ENCODE measurements around the gene AGBL4. TPM values are rescaled to one million over a fixed set of nuclear protein-coding genes. Genes with fewer than 3 reads are reported as not detected.

Gene AGBL4
- total and polyA plus RNA-seq, 2 experiments from 2014 or later = not detected

DNA sequence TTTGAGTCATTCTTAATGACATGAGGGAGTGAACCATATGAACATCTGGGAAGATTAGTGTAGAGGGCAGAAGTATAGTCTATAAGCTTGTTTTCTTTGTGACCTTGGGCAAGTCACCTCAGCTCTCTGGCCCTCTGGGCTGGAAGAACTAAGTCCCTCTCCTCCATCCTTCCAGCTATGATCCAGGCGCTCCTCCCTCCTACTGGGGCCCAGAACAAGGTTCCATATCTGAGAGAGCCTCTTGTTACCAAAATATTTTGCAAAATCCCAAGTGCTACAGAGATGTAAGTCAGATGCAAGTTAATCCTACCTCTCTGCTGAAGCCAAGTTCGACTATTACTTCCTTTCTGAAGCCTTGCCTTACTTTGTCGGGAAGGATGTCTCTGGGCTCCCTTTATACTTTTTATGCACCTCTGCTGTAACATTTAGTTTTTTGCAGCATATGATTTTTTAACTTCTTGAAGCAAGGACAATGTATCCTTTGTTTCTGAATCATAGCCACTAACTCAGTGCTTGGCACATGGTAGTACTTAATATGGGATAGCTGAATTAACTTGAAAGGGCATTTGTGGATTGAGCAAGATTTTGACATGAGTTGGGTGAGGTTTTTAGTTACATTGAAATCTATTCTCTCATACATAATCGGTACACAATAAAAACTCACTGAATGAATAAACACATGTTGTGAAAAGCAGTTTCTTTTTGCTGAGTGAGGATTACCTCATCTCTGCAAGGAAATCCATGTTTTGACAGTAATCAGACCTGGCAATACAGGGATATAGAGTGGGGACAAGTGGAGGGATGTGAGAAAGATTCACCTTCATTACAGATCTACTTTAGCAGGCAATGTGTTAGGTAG lies 1192.4 kb downstream of the AGBL4 start:
- H3K4me1 ChIP-seq (ENCODE audit: low read depth) = no peaks in the 10 kb centered on the region
- no peaks in the 10 kb centered on the region for H3K9me3 ChIP-seq (ENCODE audit: low read depth)
- TF ChIP-seq, protein P1, sequence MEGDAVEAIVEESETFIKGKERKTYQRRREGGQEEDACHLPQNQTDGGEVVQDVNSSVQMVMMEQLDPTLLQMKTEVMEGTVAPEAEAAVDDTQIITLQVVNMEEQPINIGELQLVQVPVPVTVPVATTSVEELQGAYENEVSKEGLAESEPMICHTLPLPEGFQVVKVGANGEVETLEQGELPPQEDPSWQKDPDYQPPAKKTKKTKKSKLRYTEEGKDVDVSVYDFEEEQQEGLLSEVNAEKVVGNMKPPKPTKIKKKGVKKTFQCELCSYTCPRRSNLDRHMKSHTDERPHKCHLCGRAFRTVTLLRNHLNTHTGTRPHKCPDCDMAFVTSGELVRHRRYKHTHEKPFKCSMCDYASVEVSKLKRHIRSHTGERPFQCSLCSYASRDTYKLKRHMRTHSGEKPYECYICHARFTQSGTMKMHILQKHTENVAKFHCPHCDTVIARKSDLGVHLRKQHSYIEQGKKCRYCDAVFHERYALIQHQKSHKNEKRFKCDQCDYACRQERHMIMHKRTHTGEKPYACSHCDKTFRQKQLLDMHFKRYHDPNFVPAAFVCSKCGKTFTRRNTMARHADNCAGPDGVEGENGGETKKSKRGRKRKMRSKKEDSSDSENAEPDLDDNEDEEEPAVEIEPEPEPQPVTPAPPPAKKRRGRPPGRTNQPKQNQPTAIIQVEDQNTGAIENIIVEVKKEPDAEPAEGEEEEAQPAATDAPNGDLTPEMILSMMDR (IDR thresholded peaks at IDR 0.05; ENCODE audit: low read depth, low read length) = no peak
- no peak overlapping the region for H3K27ac ChIP-seq
- no peaks in the 10 kb centered on the region for H3K36me3 ChIP-seq
- H3K4me3 ChIP-seq = no peak overlapping the region
- no peak for DNase-seq (ENCODE audit: low read depth in 1 of 2, low spot score in 1 of 2)
- H3K27me3 ChIP-seq = peaks cover 7% of the 10 kb centered on the region

DNA sequence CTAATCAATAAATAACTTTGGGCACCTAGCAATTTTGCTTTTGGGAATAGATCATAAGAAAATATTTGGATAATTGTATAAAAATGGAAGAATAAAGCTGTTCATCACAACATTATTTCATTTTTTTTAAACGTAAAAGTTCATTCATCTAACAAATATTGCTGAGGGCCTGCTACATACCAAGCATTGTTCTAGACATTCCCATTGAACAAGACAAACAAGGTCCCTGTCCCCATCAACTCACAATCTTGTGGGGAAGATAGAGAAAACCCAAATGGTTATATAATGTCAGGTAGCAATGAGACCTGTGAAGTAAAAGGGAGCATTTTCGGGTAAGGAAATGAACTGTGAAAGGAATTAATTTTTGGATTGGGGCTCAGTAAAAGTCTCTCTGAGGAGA lies 1193.0 kb downstream of the AGBL4 start:
- peaks cover 7% of the 10 kb centered on the region for H3K27me3 ChIP-seq
- DNase-seq (ENCODE audit: low read depth in 1 of 2, low spot score in 1 of 2) = no peak
- H3K9me3 ChIP-seq (ENCODE audit: low read depth) = no peaks in the 10 kb centered on the region
- no peaks in the 10 kb centered on the region for H3K4me1 ChIP-seq (ENCODE audit: low read depth)
- TF ChIP-seq, protein P1 (IDR thresholded peaks at IDR 0.05; ENCODE audit: low read depth, low read length) = no peak
- no peak overlapping the region for H3K27ac ChIP-seq
- no peak overlapping the region for H3K4me3 ChIP-seq
- H3K36me3 ChIP-seq = no peaks in the 10 kb centered on the region

DNA sequence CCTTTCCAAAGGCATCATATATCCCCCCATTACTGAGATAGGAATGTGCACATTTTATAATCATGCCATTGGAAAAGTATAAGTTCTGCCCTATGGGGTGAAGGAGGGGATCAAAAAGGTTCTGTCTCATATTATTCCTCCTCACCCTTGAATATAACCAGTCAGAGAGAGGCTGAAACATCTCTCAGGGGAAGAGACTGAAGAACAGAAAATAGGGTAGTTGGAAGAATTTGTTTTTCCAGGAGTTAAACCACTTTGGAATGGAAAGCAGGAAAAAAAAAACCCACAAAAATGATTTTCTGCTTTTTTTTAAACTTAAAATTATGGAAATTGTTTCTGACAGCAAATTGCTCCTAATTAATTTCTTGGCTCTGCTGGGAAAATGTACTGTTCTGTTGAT lies 1194.3 kb downstream of the AGBL4 start:
- H3K9me3 ChIP-seq (ENCODE audit: low read depth) = no peaks in the 10 kb centered on the region
- TF ChIP-seq, protein P1 (IDR thresholded peaks at IDR 0.05; ENCODE audit: low read depth, low read length) = no peak

DNA sequence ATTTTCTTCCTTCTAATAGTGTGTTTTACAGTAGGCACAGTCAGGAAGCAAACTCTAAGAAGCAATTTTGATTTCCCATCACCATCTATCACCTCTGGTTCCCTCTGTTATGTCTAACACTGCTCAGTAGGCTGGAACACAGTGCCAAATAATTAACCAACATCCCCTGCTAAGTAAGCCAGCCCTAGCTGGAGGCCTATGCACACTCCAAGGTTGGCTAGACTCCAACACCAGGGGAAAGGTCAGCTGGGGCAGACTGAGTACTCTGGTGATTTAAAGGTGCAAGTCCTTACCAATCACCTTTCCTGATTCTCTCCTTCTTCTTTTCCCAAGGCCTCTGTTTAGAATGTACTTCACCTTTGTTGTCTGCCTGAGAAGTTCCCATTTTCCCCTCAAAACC lies 1200.6 kb downstream of the AGBL4 start:
- H3K9me3 ChIP-seq (ENCODE audit: low read depth) = no peaks in the 10 kb centered on the region
- TF ChIP-seq, protein P1 (IDR thresholded peaks at IDR 0.05; ENCODE audit: low read depth, low read length) = no peak
- DNase-seq (ENCODE audit: low read depth in 1 of 2, low spot score in 1 of 2) = peak in 1 of 2 donors; percentile 14

More for the DNA sequence above, 1194.3 kb downstream of the AGBL4 start:
- no peaks in the 10 kb centered on the region for H3K36me3 ChIP-seq
- peaks cover 17% of the 10 kb centered on the region for H3K27me3 ChIP-seq
- no peak overlapping the region for H3K27ac ChIP-seq
- no peaks in the 10 kb centered on the region for H3K4me1 ChIP-seq (ENCODE audit: low read depth)
- no peak for DNase-seq (ENCODE audit: low read depth in 1 of 2, low spot score in 1 of 2)
- no peak overlapping the region for H3K4me3 ChIP-seq

DNA sequence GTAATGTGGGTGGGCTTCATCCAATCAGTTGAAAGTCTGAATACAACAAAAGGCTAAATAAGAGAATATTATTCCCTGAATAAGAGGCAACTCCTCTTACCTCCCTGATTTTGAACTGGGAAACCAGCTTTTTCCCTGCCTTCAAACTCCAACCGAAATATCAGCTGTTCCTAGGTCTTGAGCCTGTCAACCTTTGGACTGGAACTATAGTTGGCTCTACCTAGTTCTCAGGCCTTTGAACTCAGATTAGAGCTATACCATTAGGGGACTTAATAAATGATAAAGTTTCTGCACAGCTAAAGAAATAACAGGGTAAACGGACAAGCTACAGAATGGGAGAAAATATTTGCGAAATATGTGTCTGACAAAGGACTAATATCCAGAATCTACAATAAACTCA lies 1203.3 kb downstream of the AGBL4 start:
- no peaks in the 10 kb centered on the region for H3K4me1 ChIP-seq (ENCODE audit: low read depth)
- H3K9me3 ChIP-seq (ENCODE audit: low read depth) = no peaks in the 10 kb centered on the region
- H3K4me3 ChIP-seq = no peak overlapping the region
- TF ChIP-seq, protein P1 (IDR thresholded peaks at IDR 0.05; ENCODE audit: low read depth, low read length) = no peak
- H3K36me3 ChIP-seq = no peaks in the 10 kb centered on the region
- H3K27me3 ChIP-seq = peaks cover 25% of the 10 kb centered on the region
- DNase-seq (ENCODE audit: low read depth in 1 of 2, low spot score in 1 of 2) = no peak
- no peak overlapping the region for H3K27ac ChIP-seq

More for the DNA sequence above, 1200.6 kb downstream of the AGBL4 start:
- peaks cover 29% of the 10 kb centered on the region for H3K27me3 ChIP-seq
- H3K36me3 ChIP-seq = no peaks in the 10 kb centered on the region
- no peak overlapping the region for H3K4me3 ChIP-seq
- H3K4me1 ChIP-seq (ENCODE audit: low read depth) = no peaks in the 10 kb centered on the region
- no peak overlapping the region for H3K27ac ChIP-seq

All from cardiac muscle cell (in vitro differentiated cells and primary cell).